Measurements from ENCODE around the gene DAPK2. TPM values are rescaled to one million over a fixed set of nuclear protein-coding genes. Genes with fewer than 3 reads are reported as not detected.
"Not testable (repeated sequence)": the region's sequence is repeated elsewhere in the genome, so short reads cannot be mapped to it uniquely, and the experiment has no call there.

DAPK2 gene
- total and polyA plus RNA-seq, 2 donors (not counting 1 experiment from before 2014, with no cell fraction given), result 8.3 to 31.9 TPM

DNA sequence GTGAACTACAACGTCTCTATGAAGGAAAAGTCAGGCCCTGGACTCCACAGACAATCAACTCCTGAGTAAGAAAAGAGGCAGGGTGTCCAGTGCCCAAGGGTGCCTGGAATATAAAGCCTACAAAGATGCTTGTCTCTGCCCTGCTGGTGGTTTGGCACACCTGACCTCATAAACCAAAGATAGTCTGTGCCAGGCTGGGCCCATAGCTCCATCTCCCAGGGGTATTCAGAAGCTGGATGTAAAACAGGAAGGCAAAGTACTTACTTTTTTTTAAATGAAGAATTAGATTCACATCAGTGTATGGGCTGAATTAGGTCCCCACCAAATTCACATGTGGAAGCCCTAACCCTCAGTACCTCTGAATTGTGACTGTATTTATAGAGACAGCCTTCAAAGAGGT, 146.0 kb downstream of the DAPK2 start:
- H3K4me3 Mint-ChIP-seq, result no peak overlapping the region
- H3K9me3 Mint-ChIP-seq (ENCODE audit: insufficient read depth), result peaks cover 3% of the 10 kb centered on the region
- Histone ChIP-seq H4K20me1 (ENCODE audit: control insufficient read depth, insufficient read depth, low read length, poor library complexity, severe bottlenecking) (no peaks in the 10 kb centered on the region), H3K27me3 (replicated peaks in 1 of 4; ENCODE audit: control extremely low read depth in 1 of 4, control insufficient read depth in 3 of 4, insufficient read depth in 4 of 4, low read length in 3 of 4) (no peaks in the 10 kb centered on the region), H3K27ac (ENCODE audit: low read length in 2 of 2) (no peak overlapping the region), H2AFZ (ENCODE audit: insufficient read depth, low read depth, low read length, poor library complexity, severe bottlenecking) (no peak overlapping the region), H3K4me2 (replicated peaks; ENCODE audit: low read depth, low read length, poor library complexity, severe bottlenecking) (no peak overlapping the region), H3K36me3 (replicated peaks in 1 of 2; ENCODE audit: control extremely low read depth in 1 of 2, control insufficient read depth in 1 of 2, extremely low read depth in 1 of 2, insufficient read depth in 2 of 2, low read length in 1 of 2) (no peaks in the 10 kb centered on the region), H3K9ac (ENCODE audit: low read length) (no peak overlapping the region), H3K9me3 (ENCODE audit: control extremely low read depth in 1 of 3, control insufficient read depth in 2 of 3, insufficient read depth in 1 of 3, low read length in 2 of 3) (peaks cover 0 to 12% (median 0%) of the 10 kb centered on the region in 3 donors), H3K4me3 (ENCODE audit: control extremely low read depth in 1 of 5, extremely low read depth in 1 of 5, insufficient read depth in 1 of 5, low read depth in 2 of 5, low read length in 4 of 5) (no peak overlapping the region), H3K79me2 (ENCODE audit: control insufficient read depth, insufficient read depth, low read length) (no peaks in the 10 kb centered on the region), H3K4me1 (ENCODE audit: control insufficient read depth in 2 of 2, insufficient read depth in 2 of 2, low read length in 2 of 2) (peaks cover 12 to 25% of the 10 kb centered on the region in 2 donors)
- WGBS (ENCODE audit: insufficient coverage), result 100% methylated on average over 1 of the region's 1 CpG
- no peaks in the 10 kb centered on the region for H3K27me3 Mint-ChIP-seq
- TF ChIP-seq EZH2 (IDR thresholded peaks at IDR 0.05; ENCODE audit: borderline replicate concordance, insufficient read depth, low read depth, low read length, poor library complexity, severe bottlenecking), result no peak
- TF ChIP-seq, protein P1, sequence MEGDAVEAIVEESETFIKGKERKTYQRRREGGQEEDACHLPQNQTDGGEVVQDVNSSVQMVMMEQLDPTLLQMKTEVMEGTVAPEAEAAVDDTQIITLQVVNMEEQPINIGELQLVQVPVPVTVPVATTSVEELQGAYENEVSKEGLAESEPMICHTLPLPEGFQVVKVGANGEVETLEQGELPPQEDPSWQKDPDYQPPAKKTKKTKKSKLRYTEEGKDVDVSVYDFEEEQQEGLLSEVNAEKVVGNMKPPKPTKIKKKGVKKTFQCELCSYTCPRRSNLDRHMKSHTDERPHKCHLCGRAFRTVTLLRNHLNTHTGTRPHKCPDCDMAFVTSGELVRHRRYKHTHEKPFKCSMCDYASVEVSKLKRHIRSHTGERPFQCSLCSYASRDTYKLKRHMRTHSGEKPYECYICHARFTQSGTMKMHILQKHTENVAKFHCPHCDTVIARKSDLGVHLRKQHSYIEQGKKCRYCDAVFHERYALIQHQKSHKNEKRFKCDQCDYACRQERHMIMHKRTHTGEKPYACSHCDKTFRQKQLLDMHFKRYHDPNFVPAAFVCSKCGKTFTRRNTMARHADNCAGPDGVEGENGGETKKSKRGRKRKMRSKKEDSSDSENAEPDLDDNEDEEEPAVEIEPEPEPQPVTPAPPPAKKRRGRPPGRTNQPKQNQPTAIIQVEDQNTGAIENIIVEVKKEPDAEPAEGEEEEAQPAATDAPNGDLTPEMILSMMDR (IDR thresholded peaks at IDR 0.05), result no peak
- ChIA-PET CTCF (no interaction called here), POLR2A (no interaction called here)
- peak overlapping the region; percentile 41 for H3K27ac Mint-ChIP-seq
- DNase-seq, result no peak
- intact Hi-C loops (cut with micrococcal nuclease), result no loop called here
- H3K4me1 Mint-ChIP-seq, result peaks cover 34% of the 10 kb centered on the region
- ATAC-seq (ENCODE audit: low read depth), result no peak

DNA sequence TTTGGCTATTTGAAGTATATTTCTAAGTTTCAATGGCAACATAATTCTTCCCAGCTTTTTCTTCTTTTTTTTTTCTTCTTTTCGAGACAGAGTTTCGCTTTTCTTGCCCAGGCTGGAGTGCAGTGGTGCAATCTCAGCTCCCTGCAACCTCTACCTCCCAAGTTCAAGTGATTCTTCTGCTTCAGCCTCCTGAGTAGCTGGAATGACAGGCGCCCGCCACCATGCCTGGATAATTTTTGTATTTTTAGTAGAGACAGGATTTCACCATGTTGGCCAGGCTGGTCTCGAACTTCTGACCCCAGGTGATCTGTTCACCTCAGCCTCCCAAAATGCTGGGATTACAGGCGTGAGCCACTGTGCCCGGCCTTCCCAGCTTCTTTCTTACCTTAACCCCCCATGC, 146.7 kb downstream of the DAPK2 start:
- CTCF ChIA-PET, result interaction anchor here (0.6 to 1.6 kb wide), 3 partner anchors 46 to 148 kb away, joined by 3 to 7 read pairs (median 6); no protein-coding TSS in a partner anchor
- Histone ChIP-seq H3K4me1 (ENCODE audit: control insufficient read depth in 2 of 2, insufficient read depth in 2 of 2, low read length in 2 of 2) (peaks cover 12 to 23% of the 10 kb centered on the region in 2 donors), H3K9me3 (ENCODE audit: control extremely low read depth in 1 of 3, control insufficient read depth in 2 of 3, insufficient read depth in 1 of 3, low read length in 2 of 3) (peaks cover 0 to 12% (median 0%) of the 10 kb centered on the region in 3 donors)
- H3K27me3 Mint-ChIP-seq; H3K4me3 ChIP-seq (ENCODE audit: control extremely low read depth in 1 of 5, extremely low read depth in 1 of 5, insufficient read depth in 1 of 5, low read depth in 2 of 5, low read length in 4 of 5); H3K27ac Mint-ChIP-seq; H3K4me2 ChIP-seq (replicated peaks; ENCODE audit: low read depth, low read length, poor library complexity, severe bottlenecking); H3K36me3 ChIP-seq (replicated peaks in 1 of 2; ENCODE audit: control extremely low read depth in 1 of 2, control insufficient read depth in 1 of 2, extremely low read depth in 1 of 2, insufficient read depth in 2 of 2, low read length in 1 of 2); H4K20me1 ChIP-seq (ENCODE audit: control insufficient read depth, insufficient read depth, low read length, poor library complexity, severe bottlenecking); H3K27ac ChIP-seq (ENCODE audit: low read length in 2 of 2); H3K9me3 Mint-ChIP-seq (ENCODE audit: insufficient read depth); DNase-seq; H3K27me3 ChIP-seq (replicated peaks in 1 of 4; ENCODE audit: control extremely low read depth in 1 of 4, control insufficient read depth in 3 of 4, insufficient read depth in 4 of 4, low read length in 3 of 4); H2AFZ ChIP-seq (ENCODE audit: insufficient read depth, low read depth, low read length, poor library complexity, severe bottlenecking); intact Hi-C loops (cut with micrococcal nuclease); H3K79me2 ChIP-seq (ENCODE audit: control insufficient read depth, insufficient read depth, low read length); H3K4me3 Mint-ChIP-seq; POLR2A ChIA-PET; ATAC-seq (ENCODE audit: low read depth); H3K9ac ChIP-seq (ENCODE audit: low read length): not testable (repeated sequence)
- H3K4me1 Mint-ChIP-seq, result peaks cover 34% of the 10 kb centered on the region
- WGBS (ENCODE audit: insufficient coverage), result 88% methylated on average over 2 of the region's 7 CpGs

Data from B cell (primary cell).